GM12878 (cell line): Measurements from ENCODE around the gene MACROD2. TPM values are rescaled to one million over a fixed set of nuclear protein-coding genes. Genes with fewer than 3 reads are reported as not detected.
A peak's percentile ranks its signal among the peaks of the same experiment; 100 is the strongest.

Experiments used
- ATAC-seq: fragments of 200-7000 bp; cut with Tn5 transposase; 3 replicates; pipeline ENCODE4 v1.9.1; 2020; ENCODE audit warnings: mild to moderate bottlenecking, moderate library complexity
- BruUV-seq: library from RNA; stranded (reverse); fragments of 400-500 nt; replicated peaks from 2 replicates; lab custom pipeline; 2021; lab: Mats Ljungman, UMichigan
- CTCF ChIA-PET: fragments of 300-600 bp; sonication (Branson Sonifier 250); formaldehyde crosslinking; extraction: SDS; loops from one replicate; lab custom pipeline; 2021; ENCODE audit warnings: inconsistent platforms; lab: Yijun Ruan, JAX
- POLR2A ChIA-PET: fragments of 350-600 bp; formaldehyde crosslinking; extraction: SDS; loops from one replicate; lab custom pipeline; 2021; ENCODE audit warnings: inconsistent platforms; lab: Charles Lee
- RAD21 ChIA-PET: fragments of 300-600 bp; sonication (Branson Sonifier 250); formaldehyde crosslinking; loops from one replicate; lab custom pipeline; 2023; ENCODE audit warnings: antibody characterized with exemption; ENCODE audit not compliant: unreplicated experiment; lab: Charles Lee
- SMC1A ChIA-PET: fragments of 300-600 bp; sonication (Branson Sonifier 250); formaldehyde crosslinking; loops from one replicate; lab custom pipeline; 2023; ENCODE audit not compliant: unreplicated experiment, uncharacterized antibody; lab: Charles Lee
- DNase-seq: peaks from one replicate; pipeline ENCODE4 v3.0.0-alpha.2; 2011; ENCODE audit warnings: low read depth, low spot score
- FAIRE-seq: peaks from 3 replicates; lab custom pipeline; 2011; peaks lifted over from hg19 to GRCh38; lab: Jason Lieb, UNC
- H2AFZ ChIP-seq: 2 replicates; pipeline ENCODE4 v1.6.0; 2011; ENCODE audit warnings: low read depth, low read length, control low read depth; ENCODE audit not compliant: control insufficient read depth
- H3K27ac ChIP-seq: 2 replicates; pipeline ENCODE4 v1.5.1; 2011; ENCODE audit warnings: control low read depth; ENCODE audit not compliant: control insufficient read depth, insufficient read depth
- H3K27me3 ChIP-seq, 2 experiments: replicated peaks in 1 of 2; 2 replicates each; pipeline versions ENCODE4 v1.6.0 to v1.6.1; 2011; ENCODE audit warnings: low read length in 1 of 2; ENCODE audit not compliant: control insufficient read depth in 2 of 2, insufficient read depth in 2 of 2
- H3K36me3 ChIP-seq, 2 experiments: 2 replicates each; pipeline ENCODE4 v1.5.1; 2011; ENCODE audit warnings: low read length in 1 of 2; ENCODE audit not compliant: control insufficient read depth in 2 of 2, insufficient read depth in 2 of 2
- H3K4me1 ChIP-seq: 2 replicates; pipeline ENCODE4 v1.6.1; 2011; ENCODE audit warnings: mild to moderate bottlenecking, low read length, moderate library complexity, mixed read lengths; ENCODE audit not compliant: control insufficient read depth, insufficient read depth
- H3K4me2 ChIP-seq: 2 replicates; pipeline ENCODE4 v1.6.0; 2011; ENCODE audit warnings: control low read depth; ENCODE audit not compliant: control insufficient read depth, insufficient read depth
- H3K4me3 ChIP-seq: fragments of 200-600 bp; sonication (generic); 2 replicates; pipeline ENCODE4 v1.5.1; 2016
- H3K79me2 ChIP-seq: 2 replicates; pipeline ENCODE4 v1.6.0; 2011; ENCODE audit warnings: low read length; ENCODE audit not compliant: control insufficient read depth, insufficient read depth
- H3K9ac ChIP-seq: 2 replicates; pipeline ENCODE4 v1.8.0; 2011; ENCODE audit warnings: low read length, control low read depth, mixed read lengths; ENCODE audit not compliant: control insufficient read depth, insufficient read depth
- H3K9me3 ChIP-seq: replicated peaks from 3 replicates; pipeline ENCODE4 v1.5.1; 2011; ENCODE audit warnings: mild to moderate bottlenecking, low read length; ENCODE audit not compliant: control insufficient read depth, insufficient read depth
- H4K20me1 ChIP-seq: 2 replicates; pipeline ENCODE4 v1.6.0; 2011; ENCODE audit not compliant: control insufficient read depth, insufficient read depth
- ASH2L ChIP-seq: fragments of 300-600, 200-600 bp; sonication (generic); IDR thresholded peaks from 2 replicates; pipeline ENCODE4 v1.6.1; 2017; ENCODE audit warnings: low read depth, mild to moderate bottlenecking, borderline replicate concordance
- BACH1 ChIP-seq: fragments of 450-650 bp; IDR thresholded peaks from 2 replicates; pipeline ENCODE4 v1.6.1; 2017; ENCODE audit warnings: mild to moderate bottlenecking, borderline replicate concordance
- CBFB ChIP-seq: IDR thresholded peaks from 2 replicates; pipeline ENCODE4 v1.6.1; 2016; ENCODE audit warnings: antibody characterized with exemption, low read depth
- CREM ChIP-seq: IDR thresholded peaks from 2 replicates; pipeline ENCODE4 v1.6.1; 2014; ENCODE audit warnings: antibody characterized with exemption, low read depth
- DPF2 ChIP-seq: fragments of 450-650 bp; IDR thresholded peaks from 2 replicates; pipeline ENCODE4 v1.6.1; 2017; ENCODE audit warnings: mild to moderate bottlenecking
- E2F4 ChIP-seq: IDR thresholded peaks from 2 replicates; pipeline ENCODE4 v1.6.1; 2012; ENCODE audit warnings: low read depth, low read length, improper control_type of control experiment
- ELK1 ChIP-seq: IDR thresholded peaks from 2 replicates; pipeline ENCODE4 v1.6.1; 2012; ENCODE audit warnings: low read depth, low read length, improper control_type of control experiment
- HCFC1 ChIP-seq: fragments of 150-350 bp; IDR thresholded peaks from 2 replicates; pipeline ENCODE4 v1.6.1; 2014; ENCODE audit warnings: low read length
- HDGF ChIP-seq: fragments of 450-650 bp; IDR thresholded peaks from 2 replicates; pipeline ENCODE4 v1.6.1; 2016; ENCODE audit warnings: antibody characterized with exemption
- MYB ChIP-seq: fragments of 150-350 bp; IDR thresholded peaks from 2 replicates; pipeline ENCODE4 v1.6.1; 2014; ENCODE audit warnings: mild to moderate bottlenecking, low read depth, low read length, borderline replicate concordance
- NFYB ChIP-seq: IDR thresholded peaks from 2 replicates; pipeline ENCODE4 v1.6.1; 2011; ENCODE audit warnings: low read depth, mild to moderate bottlenecking, low read length, improper control_type of control experiment, moderate library complexity; ENCODE audit not compliant: insufficient read depth
- RAD21 ChIP-seq: IDR thresholded peaks from 2 replicates; pipeline ENCODE4 v1.6.1; 2011; ENCODE audit warnings: mild to moderate bottlenecking, low read depth, low read length, moderate library complexity; ENCODE audit not compliant: insufficient read depth
- RCOR1 ChIP-seq: conservative IDR thresholded peaks from 2 replicates; pipeline ENCODE4 v1.6.1; 2012; ENCODE audit warnings: low read depth, low read length, improper control_type of control experiment
- RUNX3 ChIP-seq: IDR thresholded peaks from 2 replicates; pipeline ENCODE4 v1.6.1; 2012; ENCODE audit warnings: low read length, inconsistent platforms
- SMAD5 ChIP-seq: IDR thresholded peaks from 2 replicates; pipeline ENCODE4 v1.6.1; 2016; ENCODE audit warnings: antibody characterized with exemption, low read depth
- TCF3 ChIP-seq: IDR thresholded peaks from 2 replicates; pipeline ENCODE4 v1.6.1; 2012; ENCODE audit warnings: low read depth, mild to moderate bottlenecking, low read length, borderline replicate concordance; ENCODE audit not compliant: insufficient read depth
- TCF7 ChIP-seq: IDR thresholded peaks from 2 replicates; pipeline ENCODE4 v1.6.1; 2014; ENCODE audit warnings: antibody characterized with exemption, borderline replicate concordance
- USF2 ChIP-seq: IDR thresholded peaks from 2 replicates; pipeline ENCODE4 v1.6.1; 2011; ENCODE audit warnings: low read depth, low read length, improper control_type of control experiment, borderline replicate concordance
- ZNF24 ChIP-seq: fragments of 450-650 bp; IDR thresholded peaks from 2 replicates; pipeline ENCODE4 v1.6.1; 2017; ENCODE audit warnings: antibody characterized with exemption, mild to moderate bottlenecking
- ZNF274 ChIP-seq: IDR thresholded peaks from one replicate; pipeline ENCODE4 v1.8.0; 2011; ENCODE audit not compliant: insufficient read length, insufficient read depth
- WGBS: methylation state at CpG from one replicate; pipeline ENCODE4 v1.1.6; 2016; ENCODE audit warnings: low lambda C conversion rate; ENCODE audit not compliant: insufficient replicate concordance, insufficient coverage; ENCODE audit errors: missing lambda C conversion rate; 5-methylcytosine and 5-hydroxymethylcytosine counted together
- in situ Hi-C: fragments of 300-500 bp; cut with MboI; formaldehyde crosslinking; loops from 9 replicates; pipeline ENCODE4 v1.14.3; 2018; ENCODE audit warnings: mixed read lengths
- intact Hi-C: fragments of 100-400 bp; cut with micrococcal nuclease; formaldehyde crosslinking; loops from one replicate; pipeline ENCODE4 v1.14.2; 2022; ENCODE audit not compliant: unreplicated experiment
- polyA plus RNA-seq, 11 experiments: library from polyadenylated mRNA; depleted of rRNA in 4 of 11; unstranded in 6 of 11; stranded (reverse) in 5 of 11; fragments of >200 nt; fragmentation: Nextera tagmentation in 4 of 11; fragmentation: Illumina TruSeq in 1 of 11; extraction: Ambion mirVana in 4 of 11; extraction: Trizol in 1 of 11; gene quantifications; 1 replicate in 1 of 11; 2 replicates in 10 of 11; pipeline versions ENCODE4 v1.2.1 to v1.2.3, GENCODE V29; 2011 to 2016; ENCODE audit warnings: inconsistent platforms in 2 of 11, missing spikeins in 2 of 11, low read depth in 1 of 11
- total RNA-seq, 4 experiments: library from RNA; depleted of rRNA in 3 of 4; stranded (reverse); fragments of >200 nt in 3 of 4; fragmentation: Illumina TruSeq in 1 of 4; extraction: Trizol in 1 of 4; gene quantifications; 2 replicates each; pipeline versions ENCODE4 v1.2.1 to v1.2.3, GENCODE V29; 2013 to 2021

MACROD2 gene
- total and polyA plus RNA-seq, 10 of the 15 experiments (the other 5 are each of a cell fraction or from before 2014, with no cell fraction given) = 1.1 to 21.5 (median 2.2) TPM

GRCh38 chr20:14902432-14903089 lies 907.2 kb downstream of the MACROD2 start (continued):
- TF ChIP-seq NFYB = no peak
- TF ChIP-seq ASH2L = no peak
- peak; percentile 67 for TF ChIP-seq RUNX3
- TF ChIP-seq MYB = no peak
- no peak for TF ChIP-seq ZNF274
- TF ChIP-seq ZNF24 = peak; percentile 36; the same call in 1 of the 2 replicates
- no peak for TF ChIP-seq SMAD5

- ATAC-seq = no peak
- Histone ChIP-seq H3K36me3 (no peaks in the 10 kb centered on the region), H3K4me3 (no peak overlapping the region), H3K4me2 (no peak overlapping the region), H3K9ac (no peak overlapping the region), H4K20me1 (no peaks in the 10 kb centered on the region), H3K27me3 (no peaks in the 10 kb centered on the region), H2AFZ (no peak overlapping the region), H3K4me1 (peaks cover 9% of the 10 kb centered on the region; the same call in 1 of the 2 replicates), H3K27ac (no peak overlapping the region), H3K9me3 (no peaks in the 10 kb centered on the region; the same call in 2 of the 3 replicates), H3K79me2 (no peaks in the 10 kb centered on the region)
- SMC1A ChIA-PET = no interaction called here
- FAIRE-seq = no peak
- in situ Hi-C loops (no loop called here), intact Hi-C loops (no loop called here)
- POLR2A ChIA-PET = interaction anchor here (0.5 kb wide), 1 partner anchor 33 kb away, joined by 4 read pairs; no protein-coding TSS in a partner anchor
- CTCF ChIA-PET = no interaction called here
- no TSS peak for BruUV-seq
- DNase-seq = no peak
- WGBS = 77% methylated on average over 2 of the region's 2 CpGs
- RAD21 ChIA-PET = no interaction called here
- TF ChIP-seq TCF3 (no peak), RAD21 (no peak), CBFB (no peak), RCOR1 (no peak), USF2 (no peak), CREM (no peak), E2F4 (no peak), ELK1 (no peak), HCFC1 (no peak), BACH1 (no peak), HDGF (no peak), DPF2 (no peak), TCF7 (no peak)
Measured at GRCh38 chr20:14906908-14907434, 911.7 kb downstream of the MACROD2 start.
